ENCODE data around the gene ANO6.

Gene ANO6

DNA sequence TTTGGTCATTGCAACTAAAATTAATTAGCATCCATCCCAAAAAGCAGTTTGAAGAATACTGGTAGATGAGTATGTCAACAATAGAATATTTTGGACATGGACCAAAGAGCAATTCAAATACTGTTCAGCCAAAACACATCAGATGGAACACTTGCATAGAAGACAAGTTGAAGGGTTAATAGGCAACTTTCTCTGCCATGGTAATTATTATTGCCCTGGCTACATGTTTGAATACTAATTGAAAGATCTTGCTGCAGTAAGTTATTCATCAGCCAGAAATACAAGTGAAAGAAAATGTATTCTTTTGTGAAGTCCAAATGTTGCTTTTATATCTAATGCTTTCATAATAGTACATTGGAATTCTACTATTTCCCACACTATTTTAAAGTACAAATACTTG lies 10.1 kb downstream of the ANO6 start:
- DNase-seq (ENCODE audit: extremely low read depth, insufficient read length): no peak
- no peak overlapping the region for H3K4me3 ChIP-seq (replicated peaks; ENCODE audit: low read depth, low read length)
- no peaks in the 10 kb centered on the region for H3K27me3 ChIP-seq (replicated peaks; ENCODE audit: control insufficient read depth, insufficient read depth, low read length)
- TF ChIP-seq, protein P1, sequence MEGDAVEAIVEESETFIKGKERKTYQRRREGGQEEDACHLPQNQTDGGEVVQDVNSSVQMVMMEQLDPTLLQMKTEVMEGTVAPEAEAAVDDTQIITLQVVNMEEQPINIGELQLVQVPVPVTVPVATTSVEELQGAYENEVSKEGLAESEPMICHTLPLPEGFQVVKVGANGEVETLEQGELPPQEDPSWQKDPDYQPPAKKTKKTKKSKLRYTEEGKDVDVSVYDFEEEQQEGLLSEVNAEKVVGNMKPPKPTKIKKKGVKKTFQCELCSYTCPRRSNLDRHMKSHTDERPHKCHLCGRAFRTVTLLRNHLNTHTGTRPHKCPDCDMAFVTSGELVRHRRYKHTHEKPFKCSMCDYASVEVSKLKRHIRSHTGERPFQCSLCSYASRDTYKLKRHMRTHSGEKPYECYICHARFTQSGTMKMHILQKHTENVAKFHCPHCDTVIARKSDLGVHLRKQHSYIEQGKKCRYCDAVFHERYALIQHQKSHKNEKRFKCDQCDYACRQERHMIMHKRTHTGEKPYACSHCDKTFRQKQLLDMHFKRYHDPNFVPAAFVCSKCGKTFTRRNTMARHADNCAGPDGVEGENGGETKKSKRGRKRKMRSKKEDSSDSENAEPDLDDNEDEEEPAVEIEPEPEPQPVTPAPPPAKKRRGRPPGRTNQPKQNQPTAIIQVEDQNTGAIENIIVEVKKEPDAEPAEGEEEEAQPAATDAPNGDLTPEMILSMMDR (IDR thresholded peaks at IDR 0.05; ENCODE audit: insufficient read depth, low read length, poor library complexity, severe bottlenecking): no peak
- H3K36me3 ChIP-seq (ENCODE audit: control insufficient read depth, insufficient read depth, low read length): no peaks in the 10 kb centered on the region

DNA sequence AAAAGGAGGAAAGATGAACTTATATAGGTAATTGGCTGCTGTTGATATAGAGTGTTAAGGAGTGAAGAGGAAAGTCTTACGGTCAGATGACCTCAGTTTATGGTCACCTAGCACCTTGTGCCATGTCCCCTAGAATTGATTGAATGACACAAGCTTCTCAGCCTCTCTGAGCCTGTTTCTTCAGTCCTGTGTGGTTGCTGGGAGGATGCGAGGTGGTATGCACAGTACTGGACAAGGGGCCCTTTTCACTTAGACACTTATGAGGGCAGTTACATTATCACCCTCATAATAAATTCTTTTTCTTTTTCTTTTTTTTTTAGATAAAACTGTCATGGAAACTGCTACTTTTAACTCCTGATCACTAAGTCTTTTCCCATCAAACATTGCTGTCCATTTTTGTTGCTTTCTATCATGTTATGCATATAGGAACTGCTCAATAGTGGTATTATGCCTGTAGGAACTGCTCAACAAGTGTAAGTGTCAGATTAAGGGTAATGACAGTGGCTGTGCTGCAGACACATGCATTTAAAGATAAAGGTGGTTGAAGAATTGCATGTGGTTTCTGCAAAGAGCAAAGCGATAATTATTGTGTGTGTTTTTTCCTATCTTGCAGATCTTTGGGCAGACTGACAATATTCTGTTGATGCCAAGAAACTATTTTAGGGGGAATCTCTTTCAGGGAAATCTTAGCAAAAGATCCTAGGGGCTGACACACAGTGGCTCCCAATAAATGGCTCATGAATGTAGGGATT lies 11.6 kb downstream of the ANO6 start:
- H3K27me3 ChIP-seq (replicated peaks; ENCODE audit: control insufficient read depth, insufficient read depth, low read length): no peaks in the 10 kb centered on the region
- no peak for DNase-seq (ENCODE audit: extremely low read depth, insufficient read length)
- TF ChIP-seq, protein P1 (IDR thresholded peaks at IDR 0.05; ENCODE audit: insufficient read depth, low read length, poor library complexity, severe bottlenecking): no peak
- no peaks in the 10 kb centered on the region for H3K36me3 ChIP-seq (ENCODE audit: control insufficient read depth, insufficient read depth, low read length)
- H3K4me3 ChIP-seq (replicated peaks; ENCODE audit: low read depth, low read length): no peak overlapping the region

DNA sequence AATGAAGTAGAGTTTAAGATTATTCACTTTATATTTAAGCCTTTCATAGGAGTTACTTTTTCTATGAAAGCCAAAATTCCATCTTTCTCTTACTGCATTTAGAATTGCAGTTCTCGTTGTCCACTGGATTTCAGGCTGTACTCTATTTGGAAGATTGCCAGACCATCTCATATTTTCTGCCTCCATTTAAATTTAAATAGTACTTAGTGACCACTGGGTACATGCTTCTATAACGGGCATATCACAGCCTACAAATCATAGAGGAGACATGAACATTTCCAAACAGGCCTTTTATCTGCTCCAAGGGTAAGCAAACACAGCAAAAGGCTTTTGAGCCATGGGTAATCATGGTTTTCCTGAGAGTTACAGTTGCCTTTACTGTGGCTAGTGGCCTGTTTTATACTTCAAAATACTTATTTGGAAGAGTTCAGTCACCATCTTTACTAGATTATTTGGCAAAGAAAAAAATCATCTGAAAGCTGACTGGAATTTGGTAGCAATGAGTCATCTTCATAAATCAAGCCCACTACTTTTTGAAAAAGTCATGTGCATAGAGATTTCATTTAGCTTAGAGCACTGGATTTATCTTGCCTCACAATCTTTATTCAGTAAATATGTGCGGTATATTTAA lies 15.7 kb downstream of the ANO6 start:
- no peak overlapping the region for H3K4me3 ChIP-seq (replicated peaks; ENCODE audit: low read depth, low read length)
- TF ChIP-seq, protein P1 (IDR thresholded peaks at IDR 0.05; ENCODE audit: insufficient read depth, low read length, poor library complexity, severe bottlenecking): no peak
- no peaks in the 10 kb centered on the region for H3K36me3 ChIP-seq (ENCODE audit: control insufficient read depth, insufficient read depth, low read length)
- no peaks in the 10 kb centered on the region for H3K27me3 ChIP-seq (replicated peaks; ENCODE audit: control insufficient read depth, insufficient read depth, low read length)
- no peak for DNase-seq (ENCODE audit: extremely low read depth, insufficient read length)

DNA sequence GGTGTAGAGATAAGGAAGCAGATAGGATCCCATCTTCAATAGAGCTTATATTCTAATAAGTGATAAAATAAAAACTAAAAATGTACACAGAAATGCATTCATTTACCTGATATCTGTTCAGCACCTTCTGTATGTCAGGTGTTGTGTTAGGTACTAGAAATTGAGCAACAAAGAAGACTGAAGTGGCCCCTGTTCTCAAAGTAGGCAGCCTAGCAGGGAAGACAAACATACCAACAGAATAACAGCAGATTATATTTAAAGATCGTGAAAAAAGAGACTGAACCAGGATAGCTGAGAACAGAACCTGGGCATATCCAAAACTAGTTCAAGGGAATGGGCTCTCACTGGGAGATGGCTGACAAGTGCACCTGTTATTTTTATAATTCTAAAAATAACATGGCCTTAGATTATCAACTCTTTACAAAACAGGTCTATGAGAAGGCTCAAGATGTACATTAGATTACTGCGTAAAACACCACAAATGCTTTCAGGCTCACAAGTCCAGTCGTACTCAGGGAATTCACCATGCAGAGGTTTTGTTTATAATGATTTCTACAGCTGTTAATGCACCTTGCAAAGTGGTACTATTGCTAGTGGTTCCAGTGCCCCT lies 16.4 kb downstream of the ANO6 start:
- Histone ChIP-seq H3K36me3 (ENCODE audit: control insufficient read depth, insufficient read depth, low read length) (no peaks in the 10 kb centered on the region), H3K4me3 (replicated peaks; ENCODE audit: low read depth, low read length) (no peak overlapping the region), H3K27me3 (replicated peaks; ENCODE audit: control insufficient read depth, insufficient read depth, low read length) (no peaks in the 10 kb centered on the region)
- TF ChIP-seq, protein P1 (IDR thresholded peaks at IDR 0.05; ENCODE audit: insufficient read depth, low read length, poor library complexity, severe bottlenecking): no peak
- no peak for DNase-seq (ENCODE audit: extremely low read depth, insufficient read length)

DNA sequence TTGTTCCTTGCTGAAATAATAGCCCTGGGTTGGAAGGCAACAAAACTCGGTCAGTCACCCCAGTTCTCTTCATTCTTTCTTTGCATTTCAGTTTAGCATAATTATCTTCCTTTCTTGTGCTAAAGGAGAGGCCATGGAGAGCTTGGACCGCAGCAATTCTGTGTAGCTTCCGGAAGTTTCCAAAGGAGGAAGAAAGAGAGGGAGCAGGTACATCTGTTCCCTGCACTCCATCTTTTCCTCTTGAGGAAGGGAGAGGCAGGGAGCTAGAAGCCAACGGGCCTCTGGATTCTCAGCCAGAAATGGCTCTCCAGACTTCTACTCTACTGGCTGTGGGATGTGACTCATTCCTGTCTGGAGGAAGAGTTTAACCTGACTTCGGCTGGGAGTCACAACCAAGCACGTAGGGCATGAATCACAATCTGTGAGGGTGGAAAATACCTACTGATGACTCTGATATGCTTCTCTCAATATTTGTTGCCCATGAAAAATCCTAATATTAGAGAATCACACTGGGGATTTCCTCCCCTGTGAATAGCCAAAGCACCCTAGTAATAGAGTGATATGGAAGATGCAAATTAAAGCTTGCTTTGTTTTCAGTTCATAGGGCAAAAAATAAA lies 17.0 kb downstream of the ANO6 start:
- no peak for DNase-seq (ENCODE audit: extremely low read depth, insufficient read length)
- TF ChIP-seq, protein P1 (IDR thresholded peaks at IDR 0.05; ENCODE audit: insufficient read depth, low read length, poor library complexity, severe bottlenecking): no peak
- Histone ChIP-seq H3K4me3 (replicated peaks; ENCODE audit: low read depth, low read length) (no peak overlapping the region), H3K36me3 (ENCODE audit: control insufficient read depth, insufficient read depth, low read length) (no peaks in the 10 kb centered on the region), H3K27me3 (replicated peaks; ENCODE audit: control insufficient read depth, insufficient read depth, low read length) (no peaks in the 10 kb centered on the region)
